Colon (tissue), 2 donors: ENCODE measurements around the gene PRDM9.
"Not testable (repeated sequence)": the region's sequence is repeated elsewhere in the genome, so short reads cannot be mapped to it uniquely, and the experiment has no call there.

Experiments used
- FAIRE-seq: peaks from 2 replicates; lab custom pipeline; 2012; peaks lifted over from hg19 to GRCh38; lab: Jason Lieb, UNC
- donor health status: control.
- donor health status: control.

Gene PRDM9

DNA sequence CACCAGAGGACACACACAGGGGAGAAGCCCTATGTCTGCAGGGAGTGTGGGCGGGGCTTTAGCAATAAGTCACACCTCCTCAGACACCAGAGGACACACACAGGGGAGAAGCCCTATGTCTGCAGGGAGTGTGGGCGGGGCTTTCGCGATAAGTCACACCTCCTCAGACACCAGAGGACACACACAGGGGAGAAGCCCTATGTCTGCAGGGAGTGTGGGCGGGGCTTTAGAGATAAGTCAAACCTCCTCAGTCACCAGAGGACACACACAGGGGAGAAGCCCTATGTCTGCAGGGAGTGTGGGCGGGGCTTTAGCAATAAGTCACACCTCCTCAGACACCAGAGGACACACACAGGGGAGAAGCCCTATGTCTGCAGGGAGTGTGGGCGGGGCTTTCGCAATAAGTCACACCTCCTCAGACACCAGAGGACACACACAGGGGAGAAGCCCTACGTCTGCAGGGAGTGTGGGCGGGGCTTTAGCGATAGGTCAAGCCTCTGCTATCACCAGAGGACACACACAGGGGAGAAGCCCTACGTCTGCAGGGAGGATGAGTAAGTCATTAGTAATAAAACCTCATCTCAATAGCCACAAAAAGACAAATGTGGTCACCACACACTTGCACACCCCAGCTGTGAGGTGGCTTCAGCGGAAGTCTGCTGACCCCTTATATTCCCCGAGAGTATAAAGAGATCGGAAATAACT, 20.0 kb downstream of the PRDM9 start:
- FAIRE-seq: not testable (repeated sequence)

DNA sequence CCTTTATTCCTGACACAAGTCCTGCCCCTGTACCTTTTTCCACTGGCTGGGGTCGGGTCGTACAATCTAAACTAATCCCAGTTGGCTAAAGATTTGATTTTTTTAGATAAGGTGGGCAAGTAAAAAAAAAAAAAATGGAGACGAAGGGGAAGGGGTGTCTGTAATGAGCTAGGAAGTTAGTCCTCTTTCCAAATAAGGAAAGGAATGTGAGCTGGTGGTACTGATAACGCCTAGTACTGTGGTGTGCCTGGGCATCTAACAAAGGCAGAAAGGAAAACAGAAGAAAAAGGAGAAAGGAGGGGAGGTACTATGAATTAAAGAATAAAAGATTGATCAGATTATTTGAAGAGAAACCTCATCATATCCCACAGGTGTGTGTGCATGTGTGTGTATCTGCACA, 21.3 kb downstream of the PRDM9 start:
- FAIRE-seq: no peak

DNA sequence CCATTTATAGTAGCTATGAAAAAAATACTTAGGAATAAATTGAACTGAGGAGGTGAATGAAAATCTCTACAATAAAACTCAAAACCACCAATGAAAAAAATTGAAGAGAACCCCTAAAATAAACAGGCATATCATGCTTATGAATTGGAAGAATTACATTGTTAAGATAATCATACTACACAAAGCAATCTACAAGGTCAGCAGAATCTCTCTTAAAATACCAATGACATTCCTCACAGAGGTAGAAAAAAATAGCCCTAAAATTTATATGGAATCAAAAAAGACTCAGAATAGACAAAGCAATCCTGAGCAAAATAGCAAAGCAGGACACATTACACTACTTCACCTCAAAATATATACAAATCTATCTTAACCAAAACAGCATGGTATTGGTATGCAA, 23.2 kb downstream of the PRDM9 start:
- FAIRE-seq: no peak

DNA sequence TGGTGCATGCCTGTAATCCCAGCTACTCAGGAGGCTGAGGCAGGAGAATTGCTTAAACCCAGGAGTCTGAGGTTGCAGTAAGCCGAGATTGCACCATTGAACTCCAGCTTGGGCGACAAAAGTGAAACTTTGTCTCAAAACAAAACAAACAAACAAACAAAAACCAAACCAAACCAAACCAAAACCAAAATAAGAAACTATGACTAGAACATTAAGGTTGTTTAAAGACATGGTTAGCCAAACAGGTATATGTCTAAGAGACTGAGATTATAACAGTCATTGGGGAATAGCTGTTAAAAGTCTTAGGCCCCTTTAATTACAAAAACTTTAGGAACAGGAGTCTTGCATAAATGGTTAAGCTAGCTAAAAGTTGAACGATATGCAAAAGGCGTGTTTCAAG, 63.6 kb downstream of the PRDM9 start:
- FAIRE-seq: no peak
